HG03159 (cell line): Measurements from ENCODE around the gene PDCD10.

Experiments used
- ATAC-seq: cut with Tn5 transposase; IDR thresholded peaks from one replicate; pipeline ENCODE4 v1.9.1; 2021; ENCODE audit warnings: mild to moderate bottlenecking, moderate library complexity; ENCODE audit not compliant: unreplicated experiment

Gene PDCD10

DNA sequence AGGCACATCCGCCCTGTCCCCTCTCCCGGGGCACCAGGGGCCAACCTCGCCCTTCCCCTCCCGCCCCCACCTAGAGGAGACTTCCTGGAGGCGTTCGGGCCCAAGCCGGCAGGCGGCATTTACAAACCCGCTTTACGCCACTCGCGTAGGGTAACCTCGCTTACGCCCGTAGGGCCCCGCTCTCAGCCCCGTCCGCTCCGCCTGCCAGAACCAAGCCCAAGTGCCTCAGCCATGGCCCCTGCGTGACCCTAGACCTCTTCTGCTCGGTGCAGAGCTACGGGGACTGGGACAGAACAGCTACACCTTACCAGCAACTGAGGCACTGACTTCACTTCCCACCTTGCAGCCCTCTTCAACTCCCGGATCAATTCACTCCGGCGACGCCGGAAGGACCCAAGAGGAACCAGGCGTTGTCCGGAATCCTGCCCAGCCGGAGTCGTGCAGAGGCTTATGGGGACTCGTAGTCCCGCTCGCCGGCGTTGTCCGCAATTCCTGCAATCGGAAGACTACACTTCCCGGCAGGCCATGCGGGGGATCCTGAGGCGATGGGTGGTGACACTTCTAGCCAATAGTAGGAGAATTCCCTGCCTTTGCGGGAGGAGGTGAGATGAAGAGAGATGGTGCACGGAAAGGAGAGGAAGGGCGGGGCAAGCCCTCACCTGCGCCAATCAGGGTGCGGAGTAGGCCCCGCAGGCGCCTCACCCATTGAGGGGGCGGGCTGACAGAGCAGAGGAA is at the start of gene PDCD10:
TSS of gene PDCD10 (minus strand) at position 395 of the 735 bp plus-strand sequence. CDS start 14,735 bp downstream, outside the sequence.
- ATAC-seq: peak; percentile 91

DNA sequence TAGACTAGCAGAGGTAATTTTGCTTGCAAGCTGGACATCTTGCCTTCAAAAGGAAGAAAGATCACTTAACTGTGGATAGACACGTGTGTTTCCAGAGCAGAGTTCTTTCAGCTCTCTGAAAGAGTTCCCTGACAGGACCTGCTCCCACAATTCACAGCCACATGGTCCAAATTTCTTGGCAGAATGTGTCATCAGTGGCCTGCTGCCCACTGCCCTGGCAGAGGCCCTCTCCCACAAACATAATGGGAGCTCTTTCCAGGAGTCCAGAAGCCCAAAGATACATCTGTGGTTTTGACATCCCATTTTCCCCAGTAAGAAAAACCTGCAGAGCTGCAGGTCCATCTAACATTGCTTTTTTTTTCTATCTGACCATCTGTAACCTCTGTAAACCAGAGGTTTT is 49.1 kb upstream of the PDCD10 start:
- no peak for ATAC-seq

DNA sequence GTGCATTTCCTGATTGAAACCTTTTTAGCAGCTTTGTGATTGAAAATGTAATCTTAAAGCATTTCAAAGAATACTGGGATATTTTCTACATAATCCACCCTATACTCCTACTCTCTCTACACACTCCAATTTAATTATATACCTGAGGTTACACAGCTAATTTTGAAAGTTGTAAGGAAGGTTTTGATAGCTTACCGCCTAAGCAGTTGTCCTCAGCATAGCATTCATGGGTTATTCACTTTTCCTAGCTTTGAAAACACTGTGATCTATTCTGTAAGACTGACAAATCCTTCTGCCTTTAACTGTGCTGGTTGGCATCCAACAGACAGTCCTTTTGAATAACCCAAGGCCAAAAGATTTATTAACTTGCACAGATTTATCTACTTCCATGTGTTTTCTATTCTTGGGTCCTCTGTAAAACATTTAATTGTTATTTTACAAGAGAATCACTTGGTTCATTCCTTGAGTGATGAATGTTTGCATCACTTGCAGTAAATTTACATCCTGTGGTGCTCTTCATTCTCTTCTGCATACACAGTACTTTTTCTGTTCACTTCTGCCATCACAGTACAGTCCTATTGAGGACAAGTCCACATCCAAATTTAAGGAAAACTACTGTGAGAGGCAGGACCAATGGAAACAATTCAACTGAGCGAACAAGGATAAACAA is 45.7 kb upstream of the PDCD10 start:
- no peak for ATAC-seq

DNA sequence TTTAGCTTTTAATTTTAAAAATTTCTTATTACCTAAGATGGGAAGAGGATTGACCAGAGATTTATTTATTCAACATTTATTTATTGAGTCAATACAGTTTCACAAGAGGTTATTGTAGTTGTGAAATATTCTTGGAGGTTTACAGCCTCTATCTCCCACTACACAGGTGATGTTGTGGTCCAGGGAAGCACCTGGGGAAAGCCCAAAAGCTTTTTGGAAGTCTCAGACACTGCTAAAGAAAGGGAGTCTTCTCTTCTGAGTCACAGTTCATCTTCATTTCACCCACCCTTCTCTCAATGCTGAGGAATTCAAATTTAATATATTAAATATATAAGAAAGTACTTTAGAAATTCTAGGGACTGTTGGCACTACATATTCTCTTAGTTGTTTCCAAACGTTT is 42.7 kb upstream of the PDCD10 start:
- ATAC-seq: no peak

DNA sequence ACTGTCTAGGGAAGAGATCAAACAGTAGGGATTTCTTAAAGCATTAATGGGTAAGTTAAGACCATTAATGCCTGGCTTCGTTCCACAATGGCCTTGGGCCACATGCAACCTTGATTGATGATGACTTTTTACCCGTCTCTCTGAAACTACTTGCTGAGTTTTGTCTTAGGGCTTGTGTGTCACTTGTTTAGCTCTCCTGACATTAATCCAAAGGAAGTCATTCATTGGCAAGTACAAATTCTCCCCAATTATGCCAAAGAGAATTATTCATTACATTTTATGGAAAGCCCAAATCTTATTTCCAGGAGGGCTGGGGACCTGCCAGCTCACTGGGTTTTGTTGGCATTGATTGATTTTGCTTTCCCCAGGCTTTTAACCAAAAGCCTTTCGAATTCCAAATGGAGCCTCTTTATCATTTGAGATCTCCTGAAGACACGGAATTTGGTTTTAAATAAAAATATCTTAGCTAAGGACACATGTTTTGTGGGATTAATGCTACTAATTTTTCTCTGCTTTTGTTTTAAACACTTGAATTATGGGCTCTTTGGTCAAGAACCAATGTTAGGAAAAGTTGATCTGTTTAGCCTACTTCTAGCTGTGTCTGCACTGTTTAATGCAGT is 41.5 kb upstream of the PDCD10 start:
- ATAC-seq: no peak

DNA sequence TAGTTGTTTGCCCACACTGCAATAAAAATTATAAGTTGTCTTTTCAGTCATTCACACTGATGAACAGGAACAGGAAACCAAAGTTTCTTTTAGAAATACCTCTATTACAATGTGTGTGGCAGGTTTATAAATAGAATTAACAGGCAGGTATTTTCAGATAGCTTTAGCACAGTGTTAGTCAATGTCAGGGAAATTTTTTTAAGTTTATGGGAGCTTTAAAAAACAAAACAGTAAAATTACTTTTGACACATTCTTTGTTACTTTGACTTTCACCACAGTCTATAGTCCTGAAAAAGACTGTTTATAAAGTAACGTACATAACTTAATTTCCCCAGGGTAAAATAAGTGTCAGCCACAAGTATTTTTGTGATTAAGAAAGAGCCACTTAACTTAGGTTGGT is 38.9 kb upstream of the PDCD10 start:
- peak; percentile 80 for ATAC-seq

DNA sequence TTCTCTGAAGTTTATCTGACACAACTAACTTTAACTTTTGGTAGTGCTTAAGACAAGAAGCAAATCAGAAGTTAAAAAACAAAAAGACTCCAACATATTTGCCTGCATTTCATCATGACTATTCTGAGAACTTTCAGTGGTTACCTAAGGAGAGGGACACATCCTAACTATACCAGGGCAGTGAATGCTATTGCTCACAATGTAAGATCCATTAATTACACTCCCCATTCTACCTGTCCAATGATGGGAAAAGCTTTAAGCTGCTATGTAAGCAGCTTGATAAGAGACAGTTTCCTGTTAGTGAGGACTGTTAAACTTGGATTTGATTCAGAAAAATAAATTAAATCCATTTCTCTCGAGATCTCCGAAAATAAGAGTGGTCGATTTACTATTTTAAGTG is 38.3 kb upstream of the PDCD10 start:
- ATAC-seq: peak; percentile 55

DNA sequence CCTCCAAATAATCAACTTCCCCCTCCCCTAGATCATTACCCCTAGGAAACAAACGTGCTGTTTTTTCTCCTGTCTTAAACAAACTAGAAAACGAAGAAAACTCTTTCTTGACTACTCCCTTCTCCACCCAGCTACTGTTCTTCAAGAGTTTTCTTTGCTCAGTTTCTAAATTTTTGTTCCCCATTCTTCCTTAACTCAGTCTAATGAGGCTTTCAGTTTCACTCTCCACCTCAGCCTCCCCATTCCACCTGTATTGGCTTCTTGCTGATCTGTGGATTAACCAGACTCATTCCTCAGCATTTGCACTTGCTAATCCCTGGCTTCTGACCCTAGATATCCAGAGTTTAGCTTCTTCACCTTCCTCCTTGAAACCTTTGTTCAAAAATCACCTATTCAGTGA is 27.6 kb upstream of the PDCD10 start:
- ATAC-seq: no peak

DNA sequence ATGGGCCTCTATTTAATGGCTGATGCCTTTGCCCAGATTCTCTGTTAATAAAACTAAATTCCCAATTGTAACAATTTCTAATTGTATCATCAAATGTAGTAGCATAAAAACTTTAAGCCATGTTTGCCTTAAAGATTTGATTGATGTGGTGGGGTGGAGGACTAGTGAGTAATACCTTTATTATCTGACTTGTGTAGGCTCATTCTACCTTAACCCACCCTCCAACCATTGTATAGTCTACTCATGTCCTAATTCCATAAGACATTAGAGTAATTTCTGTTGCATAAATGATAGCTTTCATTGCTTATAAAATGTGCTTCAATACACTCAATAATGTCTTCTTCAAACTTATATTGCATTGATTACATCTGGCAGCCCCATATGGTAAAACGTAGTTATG is 26.6 kb upstream of the PDCD10 start:
- no peak for ATAC-seq

DNA sequence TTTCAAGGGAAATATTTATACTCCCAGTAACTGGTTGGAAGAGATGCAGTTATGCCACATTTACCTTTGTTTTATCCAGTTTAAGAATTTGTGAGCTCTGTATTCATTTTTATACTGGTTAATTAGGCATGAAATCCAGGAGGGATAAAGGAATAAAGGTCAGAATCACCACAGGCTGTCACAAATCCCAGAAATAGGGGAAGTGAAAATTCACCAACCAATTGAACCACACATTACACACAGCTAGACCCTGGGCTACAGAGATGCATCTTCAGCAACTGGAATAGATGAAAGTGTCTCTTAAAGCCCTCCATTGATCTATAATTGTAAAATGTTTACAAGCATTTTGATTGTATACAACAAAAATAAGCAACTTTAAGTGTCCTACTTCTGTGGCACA is 19.4 kb upstream of the PDCD10 start:
- no peak for ATAC-seq

DNA sequence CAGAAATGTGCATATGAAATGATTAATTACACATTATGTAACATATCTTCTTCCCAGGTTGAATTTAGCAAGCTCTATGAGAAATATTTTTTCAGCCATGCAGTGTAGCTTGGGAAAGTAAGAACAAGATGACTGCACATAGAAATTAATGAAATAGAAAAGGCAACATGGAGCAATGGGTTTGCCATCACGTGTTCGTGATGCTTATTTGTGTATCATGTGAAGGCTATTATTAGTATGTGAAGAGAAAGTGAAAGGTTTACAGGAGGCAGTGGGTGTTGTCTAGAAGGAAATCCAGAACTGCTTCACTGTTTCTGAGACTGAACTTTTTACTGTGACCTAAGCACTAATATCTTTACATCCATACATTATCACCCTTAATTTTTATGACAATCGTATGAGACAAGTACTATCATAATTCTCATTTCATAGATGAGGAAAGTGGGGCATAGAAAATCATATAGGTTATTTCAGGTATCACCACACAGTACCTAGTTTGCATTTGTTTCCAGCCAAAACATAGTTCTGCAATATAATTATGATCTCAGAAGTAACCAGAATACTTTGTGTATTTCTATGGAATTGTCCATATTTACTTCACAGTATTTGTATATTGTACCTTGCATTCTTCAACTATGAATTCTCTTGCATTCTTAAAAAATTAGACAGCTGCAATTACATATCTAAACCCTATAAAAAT is 15.7 kb upstream of the PDCD10 start:
- peak; percentile 100 for ATAC-seq

DNA sequence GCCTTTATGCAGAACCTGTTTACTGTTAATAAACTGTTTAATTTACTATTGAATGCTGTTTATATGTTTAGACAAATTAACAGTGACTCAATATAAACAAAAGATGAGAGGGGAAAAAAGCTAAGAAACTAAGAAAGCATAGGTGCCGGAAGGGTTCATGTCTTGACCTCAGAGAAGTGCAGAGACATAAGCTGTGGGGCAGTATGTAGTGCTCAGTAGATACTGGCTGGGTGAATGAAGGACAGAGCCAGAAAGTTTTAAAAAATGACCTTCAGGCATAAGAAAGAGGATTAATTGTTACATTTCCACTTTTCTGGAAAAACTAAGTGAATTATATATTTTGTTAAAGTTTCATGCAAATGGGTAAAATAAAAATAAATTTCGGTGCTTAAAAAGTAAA is 15.0 kb upstream of the PDCD10 start:
- ATAC-seq: no peak

DNA sequence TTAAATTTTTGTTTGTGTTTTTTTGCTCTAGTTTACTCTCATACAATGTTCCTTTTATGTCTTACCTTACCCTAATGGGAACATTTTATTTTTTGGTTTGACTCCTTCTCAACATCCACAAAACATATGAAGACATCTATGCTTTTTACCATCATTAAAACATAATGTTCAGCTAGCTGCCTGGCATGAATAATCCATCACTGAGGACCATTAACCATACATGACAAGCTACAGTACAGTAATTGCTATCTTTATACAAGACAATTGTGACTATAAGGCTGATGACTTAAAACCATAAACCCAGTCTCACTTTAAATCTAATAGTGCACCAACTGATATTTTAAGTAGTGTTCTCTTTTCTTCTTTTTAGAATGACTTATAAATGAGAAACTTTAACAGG is 14.5 kb upstream of the PDCD10 start:
- no peak for ATAC-seq

DNA sequence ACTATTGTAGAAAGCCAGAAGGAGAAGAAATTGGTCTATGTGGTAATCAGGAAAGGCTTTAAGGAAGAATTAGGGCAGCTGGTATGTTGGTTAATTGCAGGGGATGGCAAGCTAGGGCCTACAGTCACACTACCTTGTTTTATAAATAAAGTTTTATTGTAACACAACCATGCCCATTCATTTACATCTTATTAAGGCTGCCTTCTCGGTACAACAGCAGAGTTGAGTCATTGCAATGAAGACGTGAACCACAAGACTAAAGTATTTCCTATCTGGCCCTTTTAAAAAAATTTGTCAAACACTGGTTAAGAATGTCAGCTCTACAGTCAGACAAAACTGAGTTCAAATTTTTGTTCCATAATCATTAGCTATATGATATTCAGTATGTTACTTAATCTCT is 9.1 kb upstream of the PDCD10 start:
- no peak for ATAC-seq

DNA sequence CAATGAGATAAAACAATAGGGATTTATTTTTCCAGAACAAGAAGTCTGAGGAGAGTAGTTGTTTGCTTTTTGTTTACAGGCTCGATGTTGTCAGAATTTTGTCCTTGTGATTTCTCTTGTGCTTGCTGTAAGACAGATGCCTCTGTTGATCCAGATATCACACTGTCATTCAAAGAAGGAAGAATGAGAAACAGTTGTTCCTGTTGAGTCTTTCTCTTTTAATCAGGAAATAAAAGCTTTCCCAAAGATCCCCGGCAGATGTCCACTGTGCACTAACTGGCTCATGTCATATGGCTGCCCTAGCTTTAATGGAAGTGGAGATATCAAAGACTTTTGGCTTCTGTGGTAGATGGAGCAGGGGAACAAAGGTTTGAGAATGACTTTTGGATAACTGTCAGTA is 7.6 kb upstream of the PDCD10 start:
- no peak for ATAC-seq

DNA sequence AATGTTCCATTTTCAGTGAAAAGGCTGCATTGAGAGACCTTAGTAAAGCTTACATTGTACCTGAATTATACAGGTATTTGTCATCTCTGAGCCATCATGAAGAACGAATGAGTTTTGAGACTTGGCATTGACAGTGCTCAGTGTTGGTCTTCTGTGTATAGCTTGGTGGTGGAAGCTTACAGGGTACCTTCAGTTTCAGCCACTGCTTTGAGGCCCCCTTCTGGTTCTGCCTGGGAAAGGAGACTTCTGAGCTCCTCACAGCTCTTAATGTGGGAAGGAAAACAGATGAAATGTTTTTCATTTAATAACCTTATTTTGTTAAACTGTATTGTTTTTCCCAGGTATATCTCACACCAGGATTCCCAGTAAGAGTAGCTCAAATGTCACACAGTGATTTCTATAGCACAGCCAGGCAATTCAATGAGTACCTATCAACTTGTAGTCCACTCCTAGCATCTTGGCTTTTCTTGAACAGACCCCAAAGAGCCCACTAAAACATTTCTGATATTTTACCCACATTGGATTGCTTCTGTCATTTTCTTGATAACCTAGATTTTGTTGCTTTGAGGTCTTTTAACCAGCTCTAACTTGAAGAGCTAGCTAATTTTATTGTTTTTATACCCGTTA is 6.4 kb upstream of the PDCD10 start:
- peak; percentile 91 for ATAC-seq

DNA sequence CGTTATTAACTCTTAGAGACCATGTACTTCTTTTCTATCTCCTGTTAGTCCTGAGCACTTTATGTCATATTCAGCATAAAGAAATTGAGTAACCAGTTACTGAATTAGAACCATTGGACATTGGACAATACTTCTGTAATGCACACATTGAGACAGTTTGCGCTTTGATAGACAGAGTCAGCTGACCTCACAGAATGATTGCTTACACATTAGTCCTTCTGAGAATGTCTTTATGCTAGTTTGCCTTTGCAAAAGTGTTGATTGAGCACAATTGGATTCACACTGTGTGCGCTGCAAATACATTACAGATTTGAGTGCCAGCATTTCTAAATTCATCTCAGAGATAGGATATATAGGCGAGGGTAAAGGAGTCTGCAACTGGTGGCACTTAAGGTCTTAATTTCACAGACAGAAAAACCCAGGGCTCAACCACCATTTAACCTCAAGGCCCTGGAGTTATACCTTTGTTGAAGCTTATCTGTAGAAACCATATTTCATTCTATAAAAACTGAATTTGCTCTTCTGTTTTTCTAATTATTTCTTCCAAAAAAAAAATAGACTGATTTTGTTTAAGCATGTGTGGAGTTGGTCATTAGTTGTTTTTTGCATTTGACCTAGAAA is 4.6 kb upstream of the PDCD10 start:
- no peak for ATAC-seq

DNA sequence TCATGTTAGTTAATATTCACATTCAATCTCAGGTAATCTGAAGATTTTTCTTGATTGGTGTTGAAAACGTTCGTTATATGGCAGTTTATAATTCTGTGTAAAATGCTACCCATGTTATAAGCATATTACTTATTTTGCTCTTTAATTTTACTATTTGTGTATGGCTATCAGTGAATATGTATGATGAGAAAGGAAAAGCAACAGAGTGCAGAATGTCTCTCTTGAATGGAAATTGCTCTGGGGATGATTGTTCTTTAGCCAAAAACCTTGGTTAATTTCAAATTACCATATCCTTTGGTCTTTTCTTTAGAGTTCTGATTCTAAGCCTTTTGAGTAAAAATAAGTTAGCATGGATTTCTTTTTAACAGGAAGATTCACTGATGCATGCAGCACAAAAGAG is 3.3 kb upstream of the PDCD10 start:
- no peak for ATAC-seq

DNA sequence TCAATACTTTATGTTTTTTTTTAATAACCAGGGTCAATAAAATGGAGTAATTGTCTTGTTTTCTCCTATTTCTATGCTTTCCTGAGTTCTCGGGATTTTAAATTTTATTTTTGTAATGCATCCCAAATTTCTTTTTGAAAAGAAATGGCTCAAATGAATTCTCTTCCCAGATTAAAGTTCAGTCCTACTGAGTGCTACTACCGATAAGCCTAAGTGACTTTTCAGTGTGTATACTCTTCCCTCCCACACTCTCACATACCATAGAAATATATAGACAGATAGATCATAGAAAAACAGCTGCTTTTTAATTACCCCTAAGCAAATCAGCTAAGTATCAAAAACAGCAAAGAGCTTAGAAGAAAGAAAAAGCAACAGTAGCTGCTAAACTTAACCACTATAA is 2.3 kb upstream of the PDCD10 start:
- no peak for ATAC-seq

DNA sequence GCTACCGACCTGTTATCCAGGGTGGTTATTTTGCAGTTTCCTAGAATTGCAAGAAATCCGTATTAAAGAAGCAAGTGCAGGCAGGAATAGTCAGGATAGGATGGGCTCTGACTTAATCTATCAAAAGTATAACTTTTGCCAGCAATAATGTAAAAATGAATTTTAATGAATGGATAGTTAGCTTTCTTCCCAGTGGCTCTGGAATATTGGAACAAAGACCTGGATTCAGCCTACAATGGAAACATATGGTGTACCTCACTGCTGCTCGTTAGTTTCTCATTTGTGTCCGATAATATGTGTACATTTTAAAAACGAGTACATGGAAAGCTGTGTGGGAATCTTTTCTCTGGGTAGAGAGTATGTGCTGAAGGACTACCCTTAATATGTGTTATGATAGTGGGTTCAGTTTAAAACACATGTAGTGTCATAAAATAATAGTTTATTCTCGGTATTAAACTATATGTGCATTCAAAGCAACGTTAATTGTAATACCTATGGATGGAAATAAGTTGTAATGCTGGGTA is 1.6 kb upstream of the PDCD10 start:
- no peak for ATAC-seq
